ENCODE results near the gene ATXN7L1. TPM values are rescaled to one million over a fixed set of nuclear protein-coding genes. Genes with fewer than 3 reads are reported as not detected.

ATXN7L1 gene
- total RNA-seq, 1 experiment from 2014 or later: 14.6 TPM

DNA sequence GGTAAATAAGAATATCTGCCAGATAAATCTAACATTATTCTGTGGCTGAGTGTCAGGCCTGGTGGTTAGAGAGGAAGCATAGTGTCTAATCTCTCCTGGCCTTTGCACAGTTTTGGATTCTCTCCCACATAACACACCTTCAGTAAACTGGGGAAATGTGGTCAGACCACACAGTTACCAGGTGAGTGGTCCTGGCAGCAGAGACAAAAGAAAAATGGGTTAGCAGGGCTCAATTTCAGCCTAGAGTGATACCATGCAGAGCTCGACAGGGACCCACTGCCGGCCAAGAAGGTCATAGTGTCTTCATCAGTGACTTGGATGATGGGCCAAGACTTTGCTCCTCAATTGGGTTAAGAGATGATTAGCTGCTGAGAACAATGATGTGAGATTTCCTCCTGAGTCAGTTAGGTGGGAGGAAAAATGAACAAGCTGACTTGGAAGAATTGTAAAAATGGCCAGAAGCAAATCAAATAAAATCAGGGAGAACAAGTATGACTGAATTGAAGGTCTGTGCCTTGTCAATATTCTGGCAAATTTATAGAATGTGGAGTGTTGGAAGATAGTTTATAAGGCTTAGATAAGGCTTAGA lies 225.9 kb downstream of the ATXN7L1 start:
- Histone ChIP-seq H3K79me2 (ENCODE audit: low read depth) (no peaks in the 10 kb centered on the region), H3K27ac (peak overlapping the region; percentile 58), H3K36me3 (ENCODE audit: low read depth) (no peaks in the 10 kb centered on the region), H3K9me3 (ENCODE audit: insufficient read depth, low read depth) (no peaks in the 10 kb centered on the region), H3K4me2 (peak overlapping the region; percentile 63), H4K20me1 (ENCODE audit: insufficient read depth) (no peaks in the 10 kb centered on the region), H3K4me3 (no peak overlapping the region), H2AFZ (no peak overlapping the region), H3K4me1 (replicated peaks; ENCODE audit: insufficient read depth) (peaks cover 52% of the 10 kb centered on the region), H3K9me2 (ENCODE audit: insufficient read depth) (no peaks in the 10 kb centered on the region), H3F3A (ENCODE audit: insufficient read depth, low read depth) (peaks cover 38% of the 10 kb centered on the region), H3K27me3 (ENCODE audit: insufficient read depth, low read depth) (no peaks in the 10 kb centered on the region)
- ChIA-PET CTCF (interaction anchor here (0.6 to 1.0 kb wide), 3 partner anchors 16 to 110 kb away, joined by 3 to 6 read pairs (median 3); no protein-coding TSS in a partner anchor), POLR2A (ENCODE audit: unreplicated experiment) (interaction anchor here (0.6 kb wide), 2 partner anchors 8 to 35 kb away, joined by 4 read pairs; no protein-coding TSS in a partner anchor)
- TF ChIP-seq, protein P1, sequence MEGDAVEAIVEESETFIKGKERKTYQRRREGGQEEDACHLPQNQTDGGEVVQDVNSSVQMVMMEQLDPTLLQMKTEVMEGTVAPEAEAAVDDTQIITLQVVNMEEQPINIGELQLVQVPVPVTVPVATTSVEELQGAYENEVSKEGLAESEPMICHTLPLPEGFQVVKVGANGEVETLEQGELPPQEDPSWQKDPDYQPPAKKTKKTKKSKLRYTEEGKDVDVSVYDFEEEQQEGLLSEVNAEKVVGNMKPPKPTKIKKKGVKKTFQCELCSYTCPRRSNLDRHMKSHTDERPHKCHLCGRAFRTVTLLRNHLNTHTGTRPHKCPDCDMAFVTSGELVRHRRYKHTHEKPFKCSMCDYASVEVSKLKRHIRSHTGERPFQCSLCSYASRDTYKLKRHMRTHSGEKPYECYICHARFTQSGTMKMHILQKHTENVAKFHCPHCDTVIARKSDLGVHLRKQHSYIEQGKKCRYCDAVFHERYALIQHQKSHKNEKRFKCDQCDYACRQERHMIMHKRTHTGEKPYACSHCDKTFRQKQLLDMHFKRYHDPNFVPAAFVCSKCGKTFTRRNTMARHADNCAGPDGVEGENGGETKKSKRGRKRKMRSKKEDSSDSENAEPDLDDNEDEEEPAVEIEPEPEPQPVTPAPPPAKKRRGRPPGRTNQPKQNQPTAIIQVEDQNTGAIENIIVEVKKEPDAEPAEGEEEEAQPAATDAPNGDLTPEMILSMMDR (conservative IDR thresholded peaks at IDR 0.05): no peak
- no peak for TF ChIP-seq EZH2 (IDR thresholded peaks at IDR 0.05; ENCODE audit: low read depth)
- BruUV-seq (replicated peaks): no TSS peak
- intact Hi-C loops (cut with micrococcal nuclease; ENCODE audit: unreplicated experiment): loop anchor here (5.0 kb wide), 1 partner anchor 502 kb away; no protein-coding TSS in a partner anchor
- peak in 1 of 2 experiments; percentile 85 for DNase-seq

DNA sequence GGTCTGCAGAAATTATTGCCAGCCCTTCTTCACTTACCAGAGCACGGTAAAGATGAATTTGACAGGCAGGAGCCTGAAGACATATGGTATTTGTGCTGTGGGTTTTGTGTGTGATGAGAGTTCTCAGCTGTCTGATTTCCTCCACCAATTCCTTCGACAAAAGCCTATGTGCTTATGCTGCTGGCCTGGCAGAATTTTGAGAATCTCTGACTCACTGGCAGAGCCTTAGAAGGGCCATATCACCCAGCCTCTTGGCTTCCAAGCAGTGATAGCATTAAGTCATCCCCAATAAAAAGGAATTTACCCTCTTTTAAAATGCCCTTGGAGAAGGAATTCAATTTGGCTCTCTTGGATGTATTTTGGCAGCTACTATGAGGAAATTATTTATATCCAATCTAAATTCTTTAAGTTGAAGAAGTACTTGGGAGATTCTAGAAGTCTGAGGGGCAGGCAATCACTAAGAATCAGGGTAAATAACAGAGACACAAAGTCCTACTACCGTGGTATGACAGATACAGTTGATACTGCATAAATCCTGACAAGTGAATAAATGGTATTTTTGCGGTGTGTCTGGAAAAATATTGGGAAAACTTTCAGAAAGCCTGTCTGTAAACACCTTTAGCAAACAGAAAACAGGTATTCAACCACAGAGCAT lies 226.5 kb downstream of the ATXN7L1 start:
- TF ChIP-seq, protein P1 (conservative IDR thresholded peaks at IDR 0.05): no peak
- no peak for TF ChIP-seq EZH2 (IDR thresholded peaks at IDR 0.05; ENCODE audit: low read depth)
- POLR2A ChIA-PET (ENCODE audit: unreplicated experiment): interaction anchor here (0.6 kb wide), 1 partner anchor 36 kb away, joined by 4 read pairs; no protein-coding TSS in a partner anchor
- peak overlapping the region; percentile 63 for H3K4me2 ChIP-seq
- H3K9me2 ChIP-seq (ENCODE audit: insufficient read depth): no peaks in the 10 kb centered on the region
- H3K36me3 ChIP-seq (ENCODE audit: low read depth): no peaks in the 10 kb centered on the region
- no peaks in the 10 kb centered on the region for H3K27me3 ChIP-seq (ENCODE audit: insufficient read depth, low read depth)
- no TSS peak for BruUV-seq (replicated peaks)
- peak overlapping the region; percentile 58 for H3K27ac ChIP-seq
- no peak overlapping the region for H2AFZ ChIP-seq
- no peaks in the 10 kb centered on the region for H3K9me3 ChIP-seq (ENCODE audit: insufficient read depth, low read depth)
- peak in 1 of 2 experiments; percentile 76 for DNase-seq
- H4K20me1 ChIP-seq (ENCODE audit: insufficient read depth): no peaks in the 10 kb centered on the region
- intact Hi-C loops (cut with micrococcal nuclease; ENCODE audit: unreplicated experiment): loop anchor here (2.0 to 10.0 kb wide), 4 partner anchors 69 to 705 kb away; partner anchors contain the start of gene ATXN7L1
- H3K4me3 ChIP-seq: no peak overlapping the region
- H3K79me2 ChIP-seq (ENCODE audit: low read depth): no peaks in the 10 kb centered on the region
- H3K4me1 ChIP-seq (replicated peaks; ENCODE audit: insufficient read depth): peaks cover 52% of the 10 kb centered on the region
- peaks cover 38% of the 10 kb centered on the region for H3F3A ChIP-seq (ENCODE audit: insufficient read depth, low read depth)
- CTCF ChIA-PET: interaction anchor here (0.5 to 1.0 kb wide), 4 partner anchors 12 to 111 kb away, joined by 3 to 6 read pairs (median 4); no protein-coding TSS in a partner anchor

DNA sequence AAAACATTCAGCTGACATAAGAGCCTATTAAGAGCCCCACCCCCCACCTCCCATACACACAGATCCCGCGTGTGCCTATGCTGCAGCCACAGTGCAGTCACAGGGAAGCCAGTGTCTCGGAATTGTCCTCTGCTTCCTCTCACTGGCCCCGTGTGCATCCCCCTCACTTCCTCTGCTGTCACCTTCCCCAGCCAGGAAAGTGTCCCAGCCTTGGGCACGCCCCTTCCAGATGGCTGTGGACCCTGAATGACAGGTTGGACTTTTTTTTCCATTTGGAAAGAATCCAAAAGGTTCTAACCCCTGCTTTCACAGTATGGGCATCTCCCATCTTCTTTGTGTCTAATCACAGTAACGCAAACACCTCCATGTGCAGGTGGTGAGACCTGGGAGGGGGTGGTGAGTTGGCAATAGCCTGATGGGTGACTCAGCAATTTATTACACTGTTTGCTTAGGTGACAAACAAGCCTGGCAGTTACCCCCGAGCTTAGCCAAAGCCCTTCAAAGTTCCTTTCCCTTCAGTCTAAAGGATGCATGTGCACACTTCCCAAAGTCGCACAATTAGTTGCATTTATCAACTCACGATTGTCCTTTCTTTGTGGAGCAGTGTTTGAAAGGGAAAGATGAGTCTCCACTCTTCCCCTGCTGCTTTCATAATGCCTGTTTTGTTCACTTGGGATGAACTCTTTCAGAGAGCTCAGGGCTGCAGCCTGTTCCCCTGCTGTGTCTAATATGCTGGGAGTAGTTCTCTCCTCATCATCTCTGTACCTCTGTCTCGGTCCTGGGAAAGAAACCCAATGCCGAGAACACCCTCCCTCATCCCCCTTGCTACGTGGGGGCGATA lies 227.6 kb downstream of the ATXN7L1 start:
- TF ChIP-seq, protein P1 (conservative IDR thresholded peaks at IDR 0.05): no peak
- no peak for TF ChIP-seq EZH2 (IDR thresholded peaks at IDR 0.05; ENCODE audit: low read depth)
- Histone ChIP-seq H3K27ac (peak overlapping the region; percentile 58), H3K9me2 (ENCODE audit: insufficient read depth) (no peaks in the 10 kb centered on the region), H4K20me1 (ENCODE audit: insufficient read depth) (no peaks in the 10 kb centered on the region), H3F3A (ENCODE audit: insufficient read depth, low read depth) (peaks cover 38% of the 10 kb centered on the region), H3K27me3 (ENCODE audit: insufficient read depth, low read depth) (no peaks in the 10 kb centered on the region), H3K9me3 (ENCODE audit: insufficient read depth, low read depth) (no peaks in the 10 kb centered on the region), H3K36me3 (ENCODE audit: low read depth) (no peaks in the 10 kb centered on the region), H2AFZ (no peak overlapping the region), H3K4me2 (peak overlapping the region; percentile 63), H3K4me1 (replicated peaks; ENCODE audit: insufficient read depth) (peaks cover 52% of the 10 kb centered on the region), H3K79me2 (ENCODE audit: low read depth) (no peaks in the 10 kb centered on the region), H3K4me3 (peak overlapping the region; percentile 13; the same call in 1 of the 2 replicates)
- ChIA-PET POLR2A (ENCODE audit: unreplicated experiment) (interaction anchor here (0.6 to 0.7 kb wide), 2 partner anchors 36 to 359 kb away, joined by 4 to 7 read pairs; no protein-coding TSS in a partner anchor), CTCF (interaction anchor here (0.5 to 0.6 kb wide), 2 partner anchors 76 to 115 kb away, joined by 5 read pairs; no protein-coding TSS in a partner anchor)
- DNase-seq: peak; percentile 84 to 89
- TSS peak; percentile 82 for BruUV-seq (replicated peaks)
- intact Hi-C loops (cut with micrococcal nuclease; ENCODE audit: unreplicated experiment): loop anchor here (2.0 to 10.0 kb wide), 3 partner anchors 70 to 704 kb away; partner anchors contain the start of gene ATXN7L1
